GM12891 (cell line): ENCODE results near the gene DCST2.

Source experiments
- POLR2A ChIP-seq: IDR thresholded peaks from 2 replicates; pipeline ENCODE4 v1.6.1; 2011; ENCODE audit warnings: low read depth, low read length, control low read depth
- TAF1 ChIP-seq: IDR thresholded peaks from 2 replicates; pipeline ENCODE4 v1.6.1; 2011; ENCODE audit warnings: low read depth, low read length, control low read depth

- TF ChIP-seq POLR2A, result no peak
- no peak for TF ChIP-seq TAF1
These were observed 695 bp downstream of the DCST2 start for GRCh38 chr1:155032886-155033285.
